Thyroid gland (tissue), 4 donors: ENCODE data around the gene MVB12B.

Experiments used
- POLR2A ChIP-seq, 2 donors: fragments of 450-650 bp; IDR thresholded peaks; one replicate each; pipeline ENCODE4 v1.6.1; 2017; ENCODE audit warnings: antibody characterized with exemption in 2 of 2, mild to moderate bottlenecking in 2 of 2, moderate library complexity in 1 of 2
- TF ChIP-seq, protein P1 (sequence below), 6 experiments: fragments of 200-600 bp in 3 of 6; fragments of 450-650 bp in 3 of 6; sonication (generic) in 3 of 6; IDR thresholded peaks; one replicate each; pipeline ENCODE4 v1.5.1; 2016 to 2019; ENCODE audit warnings: antibody characterized with exemption in 6 of 6, mild to moderate bottlenecking in 2 of 6, inconsistent platforms in 1 of 6, moderate library complexity in 1 of 6

GRCh38 chr9:126516561-126516935 lies 189.9 kb downstream of the MVB12B start:
- TF ChIP-seq, protein P1, sequence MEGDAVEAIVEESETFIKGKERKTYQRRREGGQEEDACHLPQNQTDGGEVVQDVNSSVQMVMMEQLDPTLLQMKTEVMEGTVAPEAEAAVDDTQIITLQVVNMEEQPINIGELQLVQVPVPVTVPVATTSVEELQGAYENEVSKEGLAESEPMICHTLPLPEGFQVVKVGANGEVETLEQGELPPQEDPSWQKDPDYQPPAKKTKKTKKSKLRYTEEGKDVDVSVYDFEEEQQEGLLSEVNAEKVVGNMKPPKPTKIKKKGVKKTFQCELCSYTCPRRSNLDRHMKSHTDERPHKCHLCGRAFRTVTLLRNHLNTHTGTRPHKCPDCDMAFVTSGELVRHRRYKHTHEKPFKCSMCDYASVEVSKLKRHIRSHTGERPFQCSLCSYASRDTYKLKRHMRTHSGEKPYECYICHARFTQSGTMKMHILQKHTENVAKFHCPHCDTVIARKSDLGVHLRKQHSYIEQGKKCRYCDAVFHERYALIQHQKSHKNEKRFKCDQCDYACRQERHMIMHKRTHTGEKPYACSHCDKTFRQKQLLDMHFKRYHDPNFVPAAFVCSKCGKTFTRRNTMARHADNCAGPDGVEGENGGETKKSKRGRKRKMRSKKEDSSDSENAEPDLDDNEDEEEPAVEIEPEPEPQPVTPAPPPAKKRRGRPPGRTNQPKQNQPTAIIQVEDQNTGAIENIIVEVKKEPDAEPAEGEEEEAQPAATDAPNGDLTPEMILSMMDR (IDR thresholded peaks at IDR 0.05), result no peak
- TF ChIP-seq POLR2A (IDR thresholded peaks at IDR 0.05), result no peak
